AG04450 (cell line): Measurements from ENCODE around the gene FETUB. TPM values are rescaled to one million over a fixed set of nuclear protein-coding genes. Genes with fewer than 3 reads are reported as not detected.

Experiments
- CTCF ChIA-PET: fragments of 300-600, 350-600 bp; formaldehyde crosslinking; extraction: SDS; loops from one replicate; lab custom pipeline; 2022; ENCODE audit warnings: antibody characterized with exemption, inconsistent platforms; lab: Charles Lee
- POLR2A ChIA-PET: fragments of 350-600 bp; formaldehyde crosslinking; extraction: SDS; loops from one replicate; lab custom pipeline; 2021; ENCODE audit warnings: antibody characterized with exemption, inconsistent platforms; lab: Yijun Ruan, JAX
- DNase-seq: peaks from one replicate; pipeline ENCODE4 v3.0.0-alpha.2; 2011; ENCODE audit warnings: low read depth, low spot score
- H3K27ac ChIP-seq: one replicate; pipeline ENCODE4 v1.5.1; 2012; ENCODE audit warnings: low read depth, low read length, control low read depth
- H3K27me3 ChIP-seq: one replicate; pipeline ENCODE4 v1.6.0; 2012; ENCODE audit warnings: low read length; ENCODE audit not compliant: control insufficient read depth, insufficient read depth
- H3K4me3 ChIP-seq: 2 replicates; pipeline ENCODE4 v1.5.1; 2011; ENCODE audit warnings: mild to moderate bottlenecking, low read depth, low read length, control low read depth
- H3K9me3 ChIP-seq: 2 replicates; pipeline ENCODE4 v1.5.1; 2012; ENCODE audit warnings: low read length; ENCODE audit not compliant: control insufficient read depth, insufficient read depth
- polyA plus RNA-seq: library from polyadenylated mRNA; depleted of rRNA; stranded (reverse); fragments of >200 nt; gene quantifications from 2 replicates; pipeline ENCODE4 v1.2.3, GENCODE V29; 2011
- TF ChIP-seq, protein P1 (sequence below): IDR thresholded peaks from 2 replicates; pipeline ENCODE4 v1.5.1; 2011; ENCODE audit warnings: low read depth, low read length, control low read depth, inconsistent platforms

The FETUB gene
- polyA plus RNA-seq, 1 experiment = not detected

DNA sequence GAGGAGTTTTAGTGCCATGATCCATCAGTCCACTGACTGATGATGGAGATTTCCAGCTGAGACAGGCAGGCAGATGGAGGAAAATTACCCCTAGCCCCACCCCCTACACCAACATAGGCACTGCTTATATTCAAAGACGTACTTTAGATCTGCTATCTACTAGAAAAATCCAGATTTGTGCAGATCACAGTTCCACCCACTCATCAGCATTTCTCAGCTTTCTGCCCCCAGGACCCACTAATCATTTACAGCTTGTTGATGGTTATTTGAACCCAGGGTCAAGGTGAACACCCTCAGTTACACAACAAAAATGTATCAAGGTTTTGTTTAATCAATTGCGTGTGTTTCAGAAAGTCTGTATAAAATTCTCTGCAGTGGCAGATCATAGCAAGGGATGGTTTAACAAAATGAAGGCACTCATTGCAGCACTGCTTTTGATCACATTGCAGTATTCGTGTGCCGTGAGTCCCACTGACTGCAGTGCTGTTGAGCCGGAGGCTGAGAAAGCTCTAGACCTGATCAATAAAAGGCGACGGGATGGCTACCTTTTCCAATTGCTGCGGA is 25.5 kb downstream of the FETUB start, which contains the start of gene HRG:
Gene HRG (plus strand): TSS at position 390 of the 564 bp plus-strand sequence. CDS start 18 bp downstream, at position 408.
- no peak for DNase-seq
- Histone ChIP-seq H3K4me3 (no peak within 1 kb of the TSS), H3K9me3 (no peaks in the 10 kb centered on the region), H3K27ac (no peak within 1 kb of the TSS), H3K27me3 (peaks cover 3% of the 10 kb centered on the region)
- POLR2A ChIA-PET = no interaction called here
- TF ChIP-seq, protein P1, sequence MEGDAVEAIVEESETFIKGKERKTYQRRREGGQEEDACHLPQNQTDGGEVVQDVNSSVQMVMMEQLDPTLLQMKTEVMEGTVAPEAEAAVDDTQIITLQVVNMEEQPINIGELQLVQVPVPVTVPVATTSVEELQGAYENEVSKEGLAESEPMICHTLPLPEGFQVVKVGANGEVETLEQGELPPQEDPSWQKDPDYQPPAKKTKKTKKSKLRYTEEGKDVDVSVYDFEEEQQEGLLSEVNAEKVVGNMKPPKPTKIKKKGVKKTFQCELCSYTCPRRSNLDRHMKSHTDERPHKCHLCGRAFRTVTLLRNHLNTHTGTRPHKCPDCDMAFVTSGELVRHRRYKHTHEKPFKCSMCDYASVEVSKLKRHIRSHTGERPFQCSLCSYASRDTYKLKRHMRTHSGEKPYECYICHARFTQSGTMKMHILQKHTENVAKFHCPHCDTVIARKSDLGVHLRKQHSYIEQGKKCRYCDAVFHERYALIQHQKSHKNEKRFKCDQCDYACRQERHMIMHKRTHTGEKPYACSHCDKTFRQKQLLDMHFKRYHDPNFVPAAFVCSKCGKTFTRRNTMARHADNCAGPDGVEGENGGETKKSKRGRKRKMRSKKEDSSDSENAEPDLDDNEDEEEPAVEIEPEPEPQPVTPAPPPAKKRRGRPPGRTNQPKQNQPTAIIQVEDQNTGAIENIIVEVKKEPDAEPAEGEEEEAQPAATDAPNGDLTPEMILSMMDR = no peak
- CTCF ChIA-PET = no interaction called here

DNA sequence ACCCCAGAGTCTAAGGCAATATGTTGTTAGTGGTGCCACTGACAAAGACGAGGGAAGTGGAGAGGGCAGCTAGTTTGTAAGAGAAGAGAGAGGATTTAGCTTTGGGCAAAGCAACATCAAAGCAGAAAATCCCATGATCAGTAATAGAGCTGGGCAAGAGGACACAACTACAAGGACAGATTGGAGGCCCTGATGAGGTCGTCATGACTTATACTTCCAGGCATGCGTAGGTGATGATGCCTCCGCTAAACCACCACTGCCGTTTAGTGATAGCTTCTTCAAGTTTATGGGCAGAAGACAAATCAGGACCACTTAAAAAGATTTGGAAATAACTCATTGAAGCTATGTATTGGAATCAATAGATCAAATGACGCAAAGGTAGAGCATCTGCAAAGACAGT is 28.2 kb downstream of the FETUB start:
- peaks cover 5% of the 10 kb centered on the region for H3K27me3 ChIP-seq
- DNase-seq = no peak
- TF ChIP-seq, protein P1 = no peak
- ChIA-PET CTCF (interaction anchor here (0.6 kb wide), 1 partner anchor 54 kb away, joined by 3 read pairs; no protein-coding TSS in a partner anchor), POLR2A (no interaction called here)
- no peak overlapping the region for H3K27ac ChIP-seq
- H3K9me3 ChIP-seq = no peaks in the 10 kb centered on the region
- no peak overlapping the region for H3K4me3 ChIP-seq

DNA sequence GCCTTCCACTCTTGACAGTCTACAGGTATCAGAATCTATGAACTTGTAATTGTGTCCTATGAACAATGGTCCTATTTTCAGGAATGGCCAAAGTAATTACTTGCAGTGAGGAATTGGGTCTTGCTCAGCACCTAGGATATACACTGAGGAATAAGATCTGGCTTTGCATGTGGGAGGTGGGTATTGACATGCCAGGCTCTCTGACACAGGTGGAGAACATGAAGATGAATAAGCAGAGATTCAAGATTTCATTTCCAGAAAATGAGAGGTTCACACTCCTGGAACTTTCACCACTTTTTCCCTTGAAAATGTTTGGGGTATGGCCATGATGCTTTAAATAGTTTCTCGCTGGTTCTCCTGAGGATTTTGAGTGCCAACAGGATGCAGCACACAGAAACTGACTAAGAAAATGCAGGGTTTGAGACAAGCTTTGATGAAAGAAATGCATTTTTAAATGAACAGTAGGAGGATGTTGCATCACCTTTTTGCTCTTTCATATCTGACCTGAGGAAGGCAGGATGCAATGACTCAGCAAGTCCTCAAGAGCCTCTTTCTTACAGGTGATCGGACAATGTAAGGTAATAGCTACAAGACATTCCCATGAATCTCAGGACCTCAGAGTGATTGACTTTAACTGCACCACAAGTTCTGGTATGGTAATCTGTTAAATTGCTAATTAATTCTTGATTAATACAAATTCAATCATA is 29.3 kb downstream of the FETUB start:
- CTCF ChIA-PET = no interaction called here
- TF ChIP-seq, protein P1 = no peak
- H3K27ac ChIP-seq = no peak overlapping the region
- peaks cover 7% of the 10 kb centered on the region for H3K27me3 ChIP-seq
- no peak overlapping the region for H3K4me3 ChIP-seq
- DNase-seq = no peak
- H3K9me3 ChIP-seq = no peaks in the 10 kb centered on the region
- POLR2A ChIA-PET = no interaction called here

DNA sequence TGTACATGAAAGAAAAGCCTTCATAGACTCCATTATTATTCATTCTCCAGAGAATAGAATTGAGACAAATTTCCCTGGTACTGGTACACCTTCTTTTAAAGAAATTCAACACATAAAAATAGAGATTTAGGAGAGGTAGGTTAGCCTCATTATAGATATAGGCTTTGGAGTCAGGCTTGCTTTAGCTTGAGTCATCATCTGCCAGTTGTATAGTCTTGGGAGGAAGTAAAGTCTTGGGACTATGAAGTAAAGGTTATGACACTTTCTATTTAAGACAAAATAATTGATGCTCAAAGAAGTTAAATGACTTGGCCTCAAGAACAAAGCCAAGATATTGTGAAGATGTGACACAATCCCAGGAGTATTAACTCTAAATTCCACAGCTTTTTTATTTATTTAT is 30.0 kb downstream of the FETUB start:
- peaks cover 9% of the 10 kb centered on the region for H3K27me3 ChIP-seq
- POLR2A ChIA-PET = no interaction called here

More for the DNA sequence above, 30.0 kb downstream of the FETUB start:
- no peaks in the 10 kb centered on the region for H3K9me3 ChIP-seq
- no peak for DNase-seq
- TF ChIP-seq, protein P1 = no peak
- no peak overlapping the region for H3K27ac ChIP-seq
- CTCF ChIA-PET = no interaction called here
- no peak overlapping the region for H3K4me3 ChIP-seq
